Kidney (tissue), 14 donors: Measurements from ENCODE around the gene LSM12. TPM values are rescaled to one million over a fixed set of nuclear protein-coding genes. Genes with fewer than 3 reads are reported as not detected.

ENCODE experiments used
- DNase-seq, 5 donors: peaks; one replicate each; pipeline ENCODE4 v3.0.0-alpha.2; 2013 to 2020
- FAIRE-seq: peaks from 2 replicates; lab custom pipeline; 2012; peaks lifted over from hg19 to GRCh38; lab: Jason Lieb, UNC
- H3K27ac ChIP-seq, 2 donors: one replicate each; pipeline ENCODE4 v1.7.0; 2013; ENCODE audit warnings: low read depth in 2 of 2, low read length in 2 of 2, inconsistent platforms in 1 of 2
- H3K27me3 ChIP-seq: one replicate; pipeline ENCODE4 v1.7.1; 2013; ENCODE audit warnings: low read length, inconsistent platforms; ENCODE audit not compliant: control insufficient read depth, insufficient read depth
- H3K36me3 ChIP-seq, 3 donors: one replicate each; pipeline versions ENCODE4 v1.7.0 to v1.7.1; 2013; ENCODE audit warnings: low read length in 3 of 3, control low read depth in 1 of 3, inconsistent platforms in 1 of 3; ENCODE audit not compliant: insufficient read depth in 3 of 3, control insufficient read depth in 2 of 3
- H3K4me1 ChIP-seq, 3 donors: one replicate each; pipeline versions ENCODE4 v1.7.0 to v1.7.1; 2013; ENCODE audit warnings: low read length in 3 of 3, inconsistent platforms in 1 of 3, low read depth in 1 of 3; ENCODE audit not compliant: control insufficient read depth in 2 of 3, insufficient read depth in 2 of 3
- H3K4me3 ChIP-seq, 3 donors: one replicate each; pipeline versions ENCODE4 v1.7.0 to v1.8.1; 2013; ENCODE audit warnings: low read length in 3 of 3, control low read depth in 1 of 3, inconsistent platforms in 1 of 3
- H3K9ac ChIP-seq, 3 donors: one replicate each; pipeline versions ENCODE4 v1.7.0 to v1.7.1; 2013; ENCODE audit warnings: low read length in 3 of 3, control low read depth in 1 of 3, inconsistent platforms in 1 of 3
- H3K9me3 ChIP-seq, 3 donors: one replicate each; pipeline versions ENCODE4 v1.7.0 to v1.7.1; 2013; ENCODE audit warnings: low read length in 3 of 3, control low read depth in 1 of 3, inconsistent platforms in 1 of 3; ENCODE audit not compliant: control insufficient read depth in 2 of 3, insufficient read depth in 1 of 3
- CTCF ChIP-seq: IDR thresholded peaks from 3 replicates; pipeline ENCODE4 v1.5.1; 2012; ENCODE audit warnings: mild to moderate bottlenecking, moderate library complexity, borderline replicate concordance; ENCODE audit not compliant: insufficient read depth; ENCODE audit errors: extremely low read depth
- intact Hi-C: fragments of 100-400 bp; cut with DNase I; formaldehyde crosslinking; loops from one replicate; pipeline ENCODE4 v1.11.1; 2022
- polyA plus RNA-seq: library from polyadenylated mRNA; stranded (reverse); fragments of 350-450 nt; fragmentation: Illumina TruSeq; extraction: RNeasy Lipid Tissue Mini Kit (QIAGEN cat#74804); gene quantifications from one replicate; pipeline ENCODE4 v1.2.3, GENCODE V29; 2014; ENCODE audit warnings: low read depth, low replicate concordance; ENCODE audit not compliant: insufficient read depth
- total RNA-seq: library from RNA; stranded (reverse); fragmentation: NEBNext Ultra II Directional; extraction: Animal tissue kit (Norgen Biotek cat#: 25700); gene quantifications from one replicate; pipeline ENCODE4 v1.2.1, GENCODE V29; 2021
- donor health status: control.
- donor health status: control.
- donor health status: control.
- donor health status: control.
- donor health status: control.
- donor health status: DM: yes; HTN: yes; CAD: no.
- donor health status: Normal renal cell carcinoma (clear cell type).

The LSM12 gene
- total and polyA plus RNA-seq, 2 donors from 2014 or later = 29.0 to 47.6 TPM

GRCh38 chr17:44091200-44091997 is 24.9 kb upstream of the LSM12 start:
- Histone ChIP-seq H3K27ac (no peak overlapping the region), H3K4me1 (peaks cover 0 to 8% (median 2%) of the 10 kb centered on the region in 3 donors), H3K9ac (no peak overlapping the region), H3K4me3 (no peak overlapping the region), H3K9me3 (no peaks in the 10 kb centered on the region), H3K27me3 (no peaks in the 10 kb centered on the region), H3K36me3 (peaks cover 2 to 34% (median 21%) of the 10 kb centered on the region in 3 donors)
- TF ChIP-seq CTCF = no peak
- intact Hi-C loops = no loop called here
- DNase-seq = no peak
- FAIRE-seq = no peak

- H3K27ac ChIP-seq = no peak overlapping the region
- no peaks in the 10 kb centered on the region for H3K4me1 ChIP-seq
- H3K27me3 ChIP-seq = no peaks in the 10 kb centered on the region
- DNase-seq (no peak), FAIRE-seq (no peak)
- H3K4me3 ChIP-seq = no peak overlapping the region
- no peaks in the 10 kb centered on the region for H3K9me3 ChIP-seq
- H3K36me3 ChIP-seq = peaks cover 3 to 57% (median 34%) of the 10 kb centered on the region in 3 donors
- no peak for TF ChIP-seq CTCF
- no peak overlapping the region for H3K9ac ChIP-seq
- intact Hi-C loops = no loop called here
Observed at GRCh38 chr17:44088254-44088653, 21.8 kb upstream of the LSM12 start.

GRCh38 chr17:44087319-44087718 is 20.8 kb upstream of the LSM12 start:
- intact Hi-C loops = no loop called here
- no peak overlapping the region for H3K9ac ChIP-seq

More at GRCh38 chr17:44087319-44087718, 20.8 kb upstream of the LSM12 start:
- Histone ChIP-seq H3K27ac (no peak overlapping the region), H3K4me1 (no peaks in the 10 kb centered on the region), H3K4me3 (no peak overlapping the region), H3K27me3 (no peaks in the 10 kb centered on the region), H3K36me3 (peaks cover 5 to 59% (median 33%) of the 10 kb centered on the region in 3 donors), H3K9me3 (no peaks in the 10 kb centered on the region)
- DNase-seq (no peak), FAIRE-seq (no peak)
- no peak for TF ChIP-seq CTCF
